ENCODE results near the gene RNASE4.

GRCh38 chr14:20699931-20700330, 15.6 kb downstream of the RNASE4 start:
- no peak for TF ChIP-seq CTCF (IDR thresholded peaks at IDR 0.05; ENCODE audit: insufficient read depth, low read depth, low read length)
- no peak for TF ChIP-seq EZH2 (IDR thresholded peaks at IDR 0.05; ENCODE audit: insufficient read depth, low read length)

All from astrocyte (in vitro differentiated cells and primary cell).